ENCODE data around the gene ARAF.

ARAF gene

GRCh38 chrX:47620303-47620685 is 59.3 kb downstream of the ARAF start:
- no peak for DNase-seq (ENCODE audit: low read depth in 2 of 2)

Data from stimulated activated CD4-positive, alpha-beta T cell treated with anti-CD3 and anti-CD28 coated beads, Interleukin-12 subunit alpha, Interleukin-12 subunit beta, amount 100 ng/mL, for 24 hours (primary cell).